Sigmoid colon (tissue), 4 donors: ENCODE measurements around the gene CHL1.

Experiments used
- POLR2A ChIP-seq, 2 donors: fragments of 450-650 bp; IDR thresholded peaks; one replicate each; pipeline ENCODE4 v1.6.1; 2016; ENCODE audit warnings: antibody characterized with exemption in 2 of 2, mild to moderate bottlenecking in 2 of 2, moderate library complexity in 2 of 2
- POLR2AphosphoS5 ChIP-seq, 4 donors: sonication (generic); formaldehyde crosslinking; IDR thresholded peaks; one replicate each; pipeline ENCODE4 v1.6.1; 2017; ENCODE audit warnings: antibody characterized with exemption in 4 of 4
- TF ChIP-seq, protein P1 (sequence below), 4 experiments: fragments of 450-650 bp in 3 of 4; fragments of 200-600 bp in 1 of 4; IDR thresholded peaks; one replicate each; pipeline ENCODE4 v1.5.1; 2016 to 2019; ENCODE audit warnings: antibody characterized with exemption in 4 of 4, mild to moderate bottlenecking in 3 of 4, moderate library complexity in 2 of 4

DNA sequence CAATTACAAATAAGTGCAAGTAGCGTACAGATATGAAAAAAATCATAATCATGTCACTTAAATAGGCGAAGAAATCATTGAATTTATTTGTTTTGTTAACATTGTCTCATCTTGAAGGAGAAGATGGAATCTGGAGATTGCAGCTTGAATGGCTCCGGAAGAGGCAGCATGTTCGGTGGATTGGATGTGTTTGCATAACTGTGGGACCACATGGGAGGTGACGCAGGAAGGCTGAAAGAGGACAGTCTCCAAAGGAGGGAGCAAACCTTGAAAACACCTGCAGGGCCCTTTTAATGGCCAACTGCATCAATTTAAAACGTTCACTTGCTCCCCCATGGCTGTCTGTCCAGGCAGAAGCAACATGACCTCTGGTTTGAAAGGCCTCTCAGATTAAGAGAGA, 61.3 kb downstream of the CHL1 start:
- TF ChIP-seq, protein P1, sequence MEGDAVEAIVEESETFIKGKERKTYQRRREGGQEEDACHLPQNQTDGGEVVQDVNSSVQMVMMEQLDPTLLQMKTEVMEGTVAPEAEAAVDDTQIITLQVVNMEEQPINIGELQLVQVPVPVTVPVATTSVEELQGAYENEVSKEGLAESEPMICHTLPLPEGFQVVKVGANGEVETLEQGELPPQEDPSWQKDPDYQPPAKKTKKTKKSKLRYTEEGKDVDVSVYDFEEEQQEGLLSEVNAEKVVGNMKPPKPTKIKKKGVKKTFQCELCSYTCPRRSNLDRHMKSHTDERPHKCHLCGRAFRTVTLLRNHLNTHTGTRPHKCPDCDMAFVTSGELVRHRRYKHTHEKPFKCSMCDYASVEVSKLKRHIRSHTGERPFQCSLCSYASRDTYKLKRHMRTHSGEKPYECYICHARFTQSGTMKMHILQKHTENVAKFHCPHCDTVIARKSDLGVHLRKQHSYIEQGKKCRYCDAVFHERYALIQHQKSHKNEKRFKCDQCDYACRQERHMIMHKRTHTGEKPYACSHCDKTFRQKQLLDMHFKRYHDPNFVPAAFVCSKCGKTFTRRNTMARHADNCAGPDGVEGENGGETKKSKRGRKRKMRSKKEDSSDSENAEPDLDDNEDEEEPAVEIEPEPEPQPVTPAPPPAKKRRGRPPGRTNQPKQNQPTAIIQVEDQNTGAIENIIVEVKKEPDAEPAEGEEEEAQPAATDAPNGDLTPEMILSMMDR (IDR thresholded peaks at IDR 0.05) = no peak
- no peak for TF ChIP-seq POLR2AphosphoS5 (IDR thresholded peaks at IDR 0.05)
- no peak for TF ChIP-seq POLR2A (IDR thresholded peaks at IDR 0.05)
